Subcutaneous adipose tissue (tissue), 4 donors: ENCODE data around the gene TSPY2. TPM values are rescaled to one million over a fixed set of nuclear protein-coding genes. Genes with fewer than 3 reads are reported as not detected.
"Not testable (repeated sequence)": the region's sequence is repeated elsewhere in the genome, so short reads cannot be mapped to it uniquely, and the experiment has no call there.

Experiments
- CTCF ChIP-seq: fragments of 450-650 bp; IDR thresholded peaks from one replicate; pipeline ENCODE4 v1.5.1; 2016; ENCODE audit warnings: low read depth, mild to moderate bottlenecking, control low read depth, antibody characterized with exemption, moderate library complexity
- total RNA-seq, 4 donors: library from RNA; depleted of rRNA; stranded (reverse); fragments of >200 nt; gene quantifications; one replicate each; pipeline ENCODE4 v1.1.0, GENCODE V29; 2016

TSPY2 gene, protein sequence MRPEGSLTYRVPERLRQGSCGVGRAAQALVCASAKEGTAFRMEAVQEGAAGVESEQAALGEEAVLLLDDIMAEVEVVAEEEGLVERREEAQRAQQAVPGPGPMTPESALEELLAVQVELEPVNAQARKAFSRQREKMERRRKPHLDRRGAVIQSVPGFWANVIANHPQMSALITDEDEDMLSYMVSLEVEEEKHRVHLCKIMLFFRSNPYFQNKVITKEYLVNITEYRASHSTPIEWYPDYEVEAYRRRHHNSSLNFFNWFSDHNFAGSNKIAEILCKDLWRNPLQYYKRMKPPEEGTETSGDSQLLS
- total RNA-seq = not detected

DNA sequence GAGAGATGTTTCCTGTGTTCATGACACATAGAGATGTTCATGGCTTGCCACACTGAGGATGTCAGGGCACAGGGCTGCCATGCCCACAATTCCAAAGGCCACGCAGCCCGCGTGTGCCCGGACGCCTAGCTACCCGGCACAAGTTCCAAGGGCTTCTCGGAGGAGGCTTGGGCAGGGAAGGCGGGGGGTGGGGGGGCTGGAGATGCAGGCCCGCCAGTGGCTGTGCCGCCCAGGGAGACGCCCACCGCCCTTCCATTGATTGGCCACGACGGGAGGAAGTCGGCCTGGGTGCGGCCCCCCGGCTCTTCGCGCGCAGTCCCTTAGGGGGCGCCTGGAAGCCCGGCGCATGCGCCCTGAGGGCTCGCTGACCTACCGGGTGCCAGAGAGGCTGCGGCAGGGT lies at the start of gene TSPY2:
TSS of gene TSPY2 (plus strand) at position 301 of the 400 bp plus-strand sequence. CDS start at position 347, 46 bp downstream.
- TF ChIP-seq CTCF = not testable (repeated sequence)
